ENCODE data around the gene MEGF8. TPM values are rescaled to one million over a fixed set of nuclear protein-coding genes. Genes with fewer than 3 reads are reported as not detected.

The MEGF8 gene, protein sequence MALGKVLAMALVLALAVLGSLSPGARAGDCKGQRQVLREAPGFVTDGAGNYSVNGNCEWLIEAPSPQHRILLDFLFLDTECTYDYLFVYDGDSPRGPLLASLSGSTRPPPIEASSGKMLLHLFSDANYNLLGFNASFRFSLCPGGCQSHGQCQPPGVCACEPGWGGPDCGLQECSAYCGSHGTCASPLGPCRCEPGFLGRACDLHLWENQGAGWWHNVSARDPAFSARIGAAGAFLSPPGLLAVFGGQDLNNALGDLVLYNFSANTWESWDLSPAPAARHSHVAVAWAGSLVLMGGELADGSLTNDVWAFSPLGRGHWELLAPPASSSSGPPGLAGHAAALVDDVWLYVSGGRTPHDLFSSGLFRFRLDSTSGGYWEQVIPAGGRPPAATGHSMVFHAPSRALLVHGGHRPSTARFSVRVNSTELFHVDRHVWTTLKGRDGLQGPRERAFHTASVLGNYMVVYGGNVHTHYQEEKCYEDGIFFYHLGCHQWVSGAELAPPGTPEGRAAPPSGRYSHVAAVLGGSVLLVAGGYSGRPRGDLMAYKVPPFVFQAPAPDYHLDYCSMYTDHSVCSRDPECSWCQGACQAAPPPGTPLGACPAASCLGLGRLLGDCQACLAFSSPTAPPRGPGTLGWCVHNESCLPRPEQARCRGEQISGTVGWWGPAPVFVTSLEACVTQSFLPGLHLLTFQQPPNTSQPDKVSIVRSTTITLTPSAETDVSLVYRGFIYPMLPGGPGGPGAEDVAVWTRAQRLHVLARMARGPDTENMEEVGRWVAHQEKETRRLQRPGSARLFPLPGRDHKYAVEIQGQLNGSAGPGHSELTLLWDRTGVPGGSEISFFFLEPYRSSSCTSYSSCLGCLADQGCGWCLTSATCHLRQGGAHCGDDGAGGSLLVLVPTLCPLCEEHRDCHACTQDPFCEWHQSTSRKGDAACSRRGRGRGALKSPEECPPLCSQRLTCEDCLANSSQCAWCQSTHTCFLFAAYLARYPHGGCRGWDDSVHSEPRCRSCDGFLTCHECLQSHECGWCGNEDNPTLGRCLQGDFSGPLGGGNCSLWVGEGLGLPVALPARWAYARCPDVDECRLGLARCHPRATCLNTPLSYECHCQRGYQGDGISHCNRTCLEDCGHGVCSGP (N-terminal part only)
- 17.6 and 22.9 TPM in 2 replicates for total RNA-seq (2014; rRNA removed; shearing (Covaris generic))

DNA sequence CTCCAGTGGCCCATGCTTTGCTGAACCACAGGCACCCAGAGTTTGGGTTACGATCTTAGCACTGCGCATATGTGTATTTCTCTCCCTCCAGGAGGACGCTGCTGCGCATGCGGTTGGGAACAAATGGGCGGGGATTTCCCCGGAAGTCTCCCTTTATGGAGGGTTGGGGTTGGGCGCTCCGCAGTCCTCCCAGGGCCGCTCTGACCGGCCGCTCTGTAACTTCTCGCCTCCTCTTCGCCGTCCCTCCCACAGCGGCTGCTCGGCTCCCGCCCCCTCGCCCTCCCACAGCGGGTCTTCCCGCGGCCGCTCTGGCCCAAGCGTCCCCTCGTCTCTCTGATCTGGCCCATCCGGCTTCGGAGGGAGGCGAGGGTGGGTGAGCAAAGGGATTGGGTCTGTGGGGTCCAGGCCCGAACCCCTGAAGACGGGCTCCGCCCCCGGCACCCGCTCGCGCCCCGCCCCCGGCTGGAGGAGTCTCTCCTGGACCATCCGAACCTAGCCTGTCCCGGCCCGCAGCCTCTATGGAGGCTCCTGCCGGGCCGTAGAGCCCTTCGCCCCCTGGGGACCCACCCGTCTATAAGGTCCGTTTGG lies at the start of gene MEGF8:
Gene MEGF8 (plus strand): TSS at position 328 of the 588 bp plus-strand sequence. CDS start 609 bp downstream, outside the sequence.
- DNase-seq (ENCODE audit: low spot score) = peak; percentile 100

DNA sequence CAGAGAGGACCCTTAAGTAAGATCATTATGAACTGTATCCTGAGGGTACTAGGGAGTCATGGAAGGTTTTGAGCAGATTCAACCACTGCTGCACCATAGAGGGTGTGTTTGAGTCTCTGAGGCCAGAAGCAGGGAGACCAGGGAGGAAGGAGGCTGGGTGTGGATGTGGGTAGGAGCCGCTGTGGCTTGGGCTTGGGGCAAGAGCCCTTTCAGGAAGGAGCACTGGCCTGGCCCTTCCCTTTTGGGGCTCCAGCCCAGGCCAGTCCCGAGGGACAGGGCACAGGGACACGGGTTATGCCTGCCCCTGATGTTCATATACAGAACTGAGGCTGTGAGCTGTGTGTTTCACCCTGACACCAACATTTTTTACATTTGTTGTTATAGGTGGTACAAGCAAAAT lies 49.2 kb upstream of the MEGF8 start:
- no peak for DNase-seq (ENCODE audit: low spot score)

DNA sequence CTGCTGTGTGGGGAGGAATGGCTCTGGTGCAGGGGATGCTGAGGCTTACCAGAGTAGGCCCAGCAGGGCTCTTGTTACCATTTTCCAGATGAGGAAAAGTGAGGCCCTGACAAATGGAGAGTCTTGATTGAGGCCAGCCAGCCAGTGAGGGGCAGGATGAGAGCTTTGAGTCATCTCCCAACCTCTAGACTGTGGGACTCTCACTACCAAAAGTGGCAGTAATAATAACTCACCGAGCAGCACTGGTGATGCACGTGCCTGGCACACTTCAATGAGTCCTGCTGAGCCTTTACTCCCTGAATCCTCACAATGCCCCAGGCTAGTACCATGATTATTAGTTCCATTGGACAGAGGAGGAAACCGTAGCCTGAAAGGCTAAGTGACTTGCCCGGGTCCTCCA lies 48.6 kb upstream of the MEGF8 start:
- no peak for DNase-seq (ENCODE audit: low spot score)

DNA sequence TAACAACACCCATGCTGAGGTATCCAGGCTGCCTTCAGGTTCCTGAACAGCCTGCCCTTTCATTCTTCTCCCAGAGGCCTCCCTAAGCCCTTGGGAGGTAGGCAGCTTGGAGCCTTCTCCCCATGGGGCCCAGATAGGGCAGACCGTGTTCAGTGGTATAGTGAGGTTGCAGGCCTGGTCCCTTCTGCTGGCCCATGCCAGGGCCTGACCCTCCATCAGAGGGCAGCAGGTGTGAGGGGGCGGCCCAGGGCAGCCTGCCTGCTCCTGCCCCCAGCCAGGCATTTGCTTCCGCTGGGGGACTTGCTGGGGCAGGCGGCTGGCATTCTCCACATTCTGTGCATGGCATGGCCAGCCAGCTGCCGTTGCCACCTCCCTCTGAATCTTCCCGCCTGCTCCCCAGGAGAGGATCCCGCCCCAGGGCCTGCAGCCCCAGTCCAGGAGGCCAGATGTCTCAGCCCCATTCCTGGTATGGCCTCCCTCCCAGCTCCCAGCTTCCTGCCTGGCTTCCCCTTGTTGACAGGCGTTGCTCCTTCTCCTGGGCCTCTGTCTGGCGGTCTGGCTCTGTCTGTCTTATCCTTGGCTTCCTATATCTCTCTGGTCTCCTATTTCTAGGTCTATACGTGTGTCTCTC lies 47.5 kb upstream of the MEGF8 start:
- DNase-seq (ENCODE audit: low spot score) = peak; percentile 30

DNA sequence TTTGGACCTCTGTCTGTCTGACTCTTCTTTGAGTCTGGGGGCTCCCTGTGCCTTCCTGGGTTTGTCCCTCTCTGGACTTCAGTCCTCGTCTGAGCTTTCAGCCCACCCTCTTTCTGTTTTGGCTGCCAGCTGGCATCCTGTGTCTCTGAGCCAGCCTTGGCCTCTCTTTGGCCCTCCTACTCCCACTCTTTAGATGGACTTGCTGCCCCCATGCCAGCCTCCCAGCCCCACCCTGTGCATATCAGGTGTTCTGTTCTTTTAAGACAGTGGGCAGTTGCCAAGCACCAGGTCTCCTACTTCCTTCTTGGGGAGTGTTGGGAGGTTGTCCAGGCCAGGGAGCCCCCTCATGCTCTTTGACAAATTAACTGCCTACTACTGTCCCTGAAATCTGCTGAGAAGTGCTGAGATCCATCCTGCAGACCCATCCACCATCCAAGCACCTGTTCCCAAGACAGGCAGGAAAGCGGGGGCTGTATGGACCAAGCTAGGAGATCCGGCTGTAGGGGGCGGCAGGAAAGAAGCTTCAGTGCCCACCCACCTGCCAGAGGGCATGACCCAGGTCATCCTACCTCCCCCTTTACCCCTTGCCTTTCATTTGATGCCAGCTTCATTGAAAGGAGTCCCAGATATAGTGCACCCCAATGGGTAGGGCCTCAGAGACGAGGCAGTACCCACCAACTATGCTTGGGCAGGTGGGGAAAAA lies 46.8 kb upstream of the MEGF8 start:
- DNase-seq (ENCODE audit: low spot score) = no peak

DNA sequence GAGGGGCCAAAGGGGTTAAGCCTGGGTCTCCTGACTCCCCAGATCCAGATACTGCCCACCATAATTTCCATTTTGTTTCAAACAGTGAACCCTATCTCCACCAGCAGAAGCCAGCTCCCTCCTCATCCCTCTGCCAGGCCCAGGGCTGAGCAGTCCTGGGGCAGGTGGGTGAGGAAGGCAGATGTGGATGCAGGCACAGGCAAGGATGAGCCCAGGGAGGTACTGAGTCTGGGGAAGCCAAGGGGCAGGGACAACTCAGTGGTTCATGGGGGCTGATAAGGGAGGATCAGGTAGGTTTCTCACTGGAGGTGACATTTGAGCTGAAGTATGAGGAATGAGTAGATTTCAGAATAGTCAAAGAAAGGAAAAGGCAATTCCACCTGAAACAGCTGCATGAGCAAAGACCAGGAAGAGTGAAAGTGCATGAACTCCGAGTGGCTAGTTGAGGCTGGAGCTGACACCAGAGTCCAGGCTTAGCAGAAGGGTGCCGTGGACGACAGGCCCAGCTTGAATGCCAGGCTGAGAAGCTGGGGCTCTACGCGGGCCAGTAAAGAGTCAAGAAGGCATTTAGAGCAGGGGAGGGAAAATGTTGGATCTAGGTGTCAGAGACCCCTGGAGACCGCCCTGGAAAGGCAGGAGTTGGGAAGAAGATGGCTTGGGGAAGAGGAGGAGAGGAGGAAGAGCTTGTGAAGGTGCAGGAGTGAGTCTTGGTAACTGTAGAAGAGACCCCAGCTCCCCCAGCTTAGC lies 46.1 kb upstream of the MEGF8 start:
- no peak for DNase-seq (ENCODE audit: low spot score)

DNA sequence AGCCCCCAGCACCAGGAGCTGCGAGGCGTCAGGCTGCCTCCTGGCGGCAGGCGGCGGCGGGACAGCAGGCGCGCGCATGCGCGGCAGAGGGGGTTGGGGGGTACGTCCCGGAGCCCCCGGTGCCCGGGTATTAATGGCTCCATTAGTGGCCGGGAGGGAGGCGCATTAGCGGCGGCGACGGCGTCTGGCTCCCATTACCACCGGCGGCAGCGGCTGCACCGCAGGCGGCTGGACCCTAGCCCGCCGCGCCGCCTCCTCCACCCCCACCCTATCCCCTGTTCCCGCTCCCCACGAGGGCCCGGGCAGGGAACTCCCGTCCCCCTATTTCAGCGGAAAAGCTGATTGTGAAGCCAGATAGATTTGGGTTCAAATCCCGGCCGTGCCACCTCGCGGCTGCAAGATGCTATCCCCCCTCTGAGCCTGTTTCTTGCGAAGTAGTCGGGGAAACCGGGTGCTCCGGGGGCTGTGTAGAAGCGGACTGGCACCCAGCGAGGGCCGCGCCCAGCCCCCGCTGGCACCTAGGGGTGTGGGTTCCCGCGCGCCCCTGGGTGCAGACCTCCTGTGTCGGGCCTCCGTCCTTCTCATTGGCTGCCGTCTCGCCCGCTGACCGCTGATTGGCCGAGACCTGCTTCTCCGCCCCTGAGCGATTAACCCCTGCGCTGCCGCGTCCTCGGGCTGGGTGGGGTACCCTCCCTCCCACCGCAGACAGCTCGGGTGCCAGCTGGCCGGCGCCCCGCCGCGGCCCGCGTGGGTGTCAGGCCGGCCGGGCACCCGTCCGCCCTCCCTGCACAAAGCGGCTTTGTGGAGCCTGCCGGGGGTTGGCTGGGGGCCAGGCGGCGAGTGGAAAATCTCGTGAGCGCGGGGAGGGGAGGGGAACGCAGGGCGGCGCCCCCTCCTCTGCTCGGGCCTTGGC lies 45.3 kb upstream of the MEGF8 start:
- DNase-seq (ENCODE audit: low spot score) = peak; percentile 90

DNA sequence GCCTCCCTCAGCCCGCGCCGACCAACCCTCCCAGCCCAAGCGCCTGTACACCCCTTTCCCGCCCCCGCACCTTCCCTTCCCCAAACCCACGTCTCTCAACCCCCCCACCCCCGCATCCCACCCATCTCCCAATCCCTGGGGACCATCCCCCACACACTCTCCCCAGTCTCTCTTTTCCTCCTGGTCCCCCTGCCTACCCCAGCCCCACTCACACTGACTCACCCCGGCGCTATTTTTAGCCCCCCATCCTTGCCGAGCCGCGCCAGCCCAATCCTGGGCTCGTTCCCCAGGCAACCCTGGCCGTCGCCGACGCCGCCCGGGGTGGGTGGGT lies 44.7 kb upstream of the MEGF8 start:
- no peak for DNase-seq (ENCODE audit: low spot score)

DNA sequence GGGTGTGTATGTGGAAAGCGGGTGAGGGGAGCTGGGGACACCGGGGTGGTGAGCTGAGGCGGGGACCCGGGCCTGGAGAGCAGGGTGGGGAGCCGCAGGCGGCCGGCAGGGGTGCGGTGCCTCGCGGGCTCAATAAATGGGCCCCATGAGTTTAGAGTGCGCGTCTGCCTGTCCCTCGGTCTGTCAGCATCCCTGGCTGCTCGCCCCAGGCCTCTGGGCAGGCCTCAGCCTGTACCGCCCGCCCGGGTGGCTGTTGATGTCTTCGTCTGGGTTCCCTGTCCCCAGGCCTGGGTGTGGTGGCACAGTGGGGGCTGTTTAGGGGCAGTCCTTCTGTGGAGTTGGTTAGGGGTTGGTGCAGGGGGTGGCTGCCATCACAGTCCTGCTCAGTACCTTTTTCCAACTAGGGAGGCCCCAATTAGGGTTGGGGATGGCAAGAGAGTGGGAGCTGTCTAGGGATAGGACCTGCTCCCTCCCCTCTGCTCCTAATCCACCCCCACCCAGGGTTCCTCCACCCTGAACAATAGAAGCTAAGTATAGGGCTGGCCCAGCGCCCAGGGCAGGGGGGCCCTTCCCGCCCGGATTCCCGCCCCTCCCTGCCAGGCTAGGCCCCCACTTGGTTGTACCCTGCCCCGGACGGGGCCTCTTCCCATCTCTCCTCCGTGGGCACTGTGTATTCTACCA lies 44.1 kb upstream of the MEGF8 start:
- DNase-seq (ENCODE audit: low spot score) = peak; percentile 41

DNA sequence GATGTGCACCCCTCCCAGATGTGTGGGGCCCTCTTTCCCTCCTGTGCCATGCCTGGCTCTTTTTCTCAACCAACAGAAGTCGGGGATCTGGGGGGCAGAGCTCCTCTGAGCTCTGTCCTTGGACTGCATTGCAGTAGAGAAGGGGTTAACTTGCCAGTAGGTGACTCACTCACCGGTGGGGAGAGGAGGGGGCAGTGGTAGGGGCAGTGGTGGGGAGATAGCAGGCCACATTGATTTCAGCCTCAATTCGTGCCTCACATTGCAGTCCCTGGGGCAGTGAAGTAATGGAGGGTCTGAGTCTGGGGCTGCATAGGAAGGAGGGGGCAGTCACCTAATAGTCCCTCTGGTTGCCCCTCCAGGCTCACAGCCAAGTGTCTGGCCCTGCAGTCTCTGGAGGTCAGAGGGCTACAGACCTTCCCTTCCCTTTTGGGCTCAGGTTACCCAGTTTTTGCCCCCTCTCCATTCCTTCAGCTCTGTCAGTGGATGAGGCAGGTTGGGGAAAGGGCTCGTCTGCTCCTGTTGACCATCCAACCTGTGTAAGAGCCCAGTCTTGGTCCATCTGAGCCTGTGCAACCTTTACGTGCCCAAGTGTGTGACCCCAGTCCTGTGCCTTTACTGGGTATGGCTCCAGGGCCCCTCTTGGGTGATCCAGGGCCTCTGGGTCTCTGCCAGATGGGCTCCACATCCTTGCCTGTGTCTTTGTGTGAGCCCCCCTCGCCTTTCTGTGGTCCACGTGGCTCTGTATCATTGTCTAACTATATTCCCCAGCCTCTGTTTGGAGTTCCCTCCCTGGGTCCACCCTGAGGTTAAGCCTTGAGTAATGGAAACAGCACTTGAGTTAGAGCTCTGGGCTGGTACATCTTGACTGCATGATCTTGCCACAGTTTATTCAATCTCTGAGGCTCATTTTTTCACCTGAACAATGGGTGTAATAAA lies 43.3 kb upstream of the MEGF8 start:
- peak; percentile 22 for DNase-seq (ENCODE audit: low spot score)

DNA sequence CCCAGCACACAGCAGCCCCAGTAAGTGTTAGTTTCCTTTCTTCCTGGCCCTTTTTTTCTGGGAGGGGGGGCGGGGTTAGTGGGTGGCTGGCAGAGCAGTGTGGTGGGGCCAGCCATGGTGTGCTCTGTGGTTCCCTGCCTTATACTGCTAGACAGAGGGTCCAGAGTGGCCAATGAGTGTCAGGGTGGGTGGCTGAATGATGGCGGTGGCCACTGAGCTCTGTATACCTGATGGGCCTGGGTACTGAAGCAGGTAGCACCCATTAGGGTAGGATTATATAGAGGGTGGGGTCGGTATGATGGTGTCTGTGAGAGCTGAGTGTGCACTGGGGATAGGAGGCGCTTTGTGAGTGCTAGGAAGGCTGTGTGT lies 42.6 kb upstream of the MEGF8 start:
- no peak for DNase-seq (ENCODE audit: low spot score)

DNA sequence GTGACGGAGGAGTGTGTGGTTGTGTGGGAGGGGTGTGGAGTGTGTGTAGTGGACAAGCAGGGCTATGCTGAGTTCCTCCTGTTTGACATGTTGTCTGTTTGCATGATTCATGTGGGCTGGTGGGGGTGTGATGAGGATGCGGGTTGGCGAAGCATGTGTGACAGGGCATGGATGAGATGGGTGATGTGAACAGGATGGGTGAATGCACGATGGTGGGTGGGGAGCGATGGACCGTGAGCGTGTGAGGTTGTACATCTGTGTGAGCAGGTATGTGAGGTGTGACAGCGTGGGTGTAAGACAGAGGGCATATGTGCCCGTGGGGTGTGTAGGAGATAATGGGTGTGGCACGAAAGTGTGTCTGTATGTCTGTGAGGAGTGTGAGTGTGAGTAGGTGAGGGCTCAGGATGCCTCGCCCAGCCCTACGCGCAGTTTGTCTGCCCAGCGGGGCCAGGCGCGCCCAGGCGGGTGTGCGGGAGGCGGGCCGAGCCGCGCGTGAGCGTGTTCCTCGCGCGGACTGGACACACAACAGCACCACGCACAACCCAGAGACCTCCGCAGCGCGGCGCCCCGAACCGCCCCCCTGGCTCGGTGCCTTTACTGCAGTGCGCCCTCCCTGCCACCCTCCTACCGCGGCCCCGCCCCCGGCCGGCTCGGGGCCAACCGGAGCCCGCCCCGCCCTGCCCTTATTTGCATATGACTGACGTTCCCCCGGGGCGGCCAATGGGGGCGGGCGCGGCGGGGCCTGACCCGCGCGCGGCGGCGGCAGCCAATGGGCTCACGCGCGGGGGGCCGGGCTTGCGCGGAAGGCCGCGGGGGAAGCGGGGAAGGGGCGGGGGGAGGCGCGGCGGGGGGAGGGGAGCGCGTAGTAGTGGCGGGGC lies 42.0 kb upstream of the MEGF8 start:
- peak; percentile 97 for DNase-seq (ENCODE audit: low spot score)

DNA sequence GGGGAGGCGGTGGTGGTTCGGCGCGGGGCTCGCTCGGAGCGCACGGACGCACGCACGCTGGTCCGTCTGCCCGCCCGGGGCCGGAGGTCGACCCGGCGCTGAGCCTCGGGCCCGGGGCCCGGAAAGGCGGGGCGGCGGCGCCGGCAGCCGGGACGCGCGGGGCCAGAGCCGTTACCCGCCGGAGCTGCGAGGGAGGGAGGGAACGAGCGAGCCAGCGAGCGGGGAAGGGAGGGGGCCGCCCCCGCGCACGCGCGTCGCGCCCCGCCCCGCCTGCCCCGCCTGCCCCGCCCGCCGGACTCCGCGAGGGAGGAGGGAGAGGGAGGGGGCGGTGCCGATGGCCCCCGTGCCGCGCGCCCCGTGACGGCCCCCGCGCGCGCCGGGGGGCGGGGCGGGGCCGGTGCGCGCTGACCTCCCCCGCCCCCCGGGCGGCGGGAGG lies 41.4 kb upstream of the MEGF8 start:
- DNase-seq (ENCODE audit: low spot score) = peak; percentile 77

DNA sequence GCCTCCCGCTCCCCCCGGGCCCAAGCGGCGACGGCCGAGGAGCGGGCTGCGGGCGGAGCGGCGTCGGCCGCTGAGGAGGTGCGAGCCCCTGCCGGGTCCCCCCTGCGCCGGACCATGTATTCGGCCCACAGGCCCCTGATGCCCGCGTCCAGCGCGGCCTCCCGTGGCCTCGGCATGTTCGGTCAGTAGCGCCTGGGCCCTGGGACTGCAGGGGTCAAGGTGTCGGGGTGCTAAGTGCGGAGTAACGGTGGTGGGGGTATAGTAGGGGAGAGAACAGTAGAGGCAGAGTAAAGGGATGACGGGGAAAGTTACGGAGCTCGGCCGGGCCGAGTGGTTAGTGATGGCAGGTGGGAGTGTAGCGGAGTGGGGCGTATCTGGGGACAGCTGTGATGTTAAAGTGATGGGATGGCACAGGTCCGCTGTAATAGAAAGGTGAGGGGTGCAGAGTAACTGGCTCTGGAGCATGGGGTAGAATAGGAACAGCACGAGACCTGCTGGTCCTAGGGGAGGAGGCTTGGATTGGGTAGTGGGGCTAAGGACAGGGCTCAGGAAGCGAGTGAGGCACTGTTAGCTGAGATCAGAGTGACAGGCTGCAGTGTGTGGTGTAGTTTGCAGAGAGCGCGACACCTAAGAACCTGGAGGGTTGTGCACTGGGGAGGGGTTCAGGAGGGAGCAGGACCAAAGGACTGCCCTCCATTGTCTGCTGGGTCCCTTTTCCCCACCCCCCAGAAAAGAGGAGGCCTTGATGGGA lies 40.7 kb upstream of the MEGF8 start:
- peak; percentile 36 for DNase-seq (ENCODE audit: low spot score)

DNA sequence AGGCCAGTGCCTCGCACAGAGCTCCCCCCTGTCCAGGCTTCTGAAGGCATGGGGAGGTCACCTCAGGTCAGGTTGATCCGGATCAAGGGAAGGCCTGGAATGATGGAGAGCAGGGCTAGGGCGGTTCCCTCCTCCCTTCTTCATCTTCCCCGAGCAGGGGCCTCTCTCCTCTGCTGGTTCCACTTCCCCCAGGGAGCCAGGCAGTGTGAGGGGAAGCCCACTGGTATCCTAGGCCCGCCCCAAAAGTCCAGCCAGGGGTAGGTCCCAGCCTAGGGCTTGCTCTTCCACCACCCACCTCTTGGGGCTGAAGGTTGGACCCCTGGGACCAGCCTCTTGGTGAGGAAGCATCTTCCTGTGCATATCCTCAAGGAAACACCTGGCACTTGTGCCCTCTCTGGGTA lies 39.9 kb upstream of the MEGF8 start:
- DNase-seq (ENCODE audit: low spot score) = no peak
